ENCODE data around the gene KCNG2.

KCNG2 gene

GRCh38 chr18:79756143-79756500, 41.6 kb upstream of the KCNG2 start:
- no peak overlapping the region for H3K4me2 ChIP-seq (ENCODE audit: low read depth, low read length, poor library complexity, severe bottlenecking)
- H3K79me2 ChIP-seq (ENCODE audit: insufficient read depth, low read length) = no peaks in the 10 kb centered on the region
- peaks cover 3% of the 10 kb centered on the region; the same call in 1 of the 2 replicates for H3K9me3 ChIP-seq (ENCODE audit: insufficient read depth, low read depth, low read length)
- no peaks in the 10 kb centered on the region for H3K4me1 ChIP-seq (ENCODE audit: insufficient read depth, low read length, poor library complexity, severe bottlenecking)
- peaks cover 27% of the 10 kb centered on the region; the same call in 1 of the 2 replicates for H3K36me3 ChIP-seq (ENCODE audit: insufficient read depth, low read length)
- no peak overlapping the region for H3K9ac ChIP-seq (ENCODE audit: low read depth, low read length, poor library complexity, severe bottlenecking)
- H3K9me2 ChIP-seq (replicated peaks; ENCODE audit: low read depth, low read length) = no peaks in the 10 kb centered on the region
- no peak overlapping the region for H2AFZ ChIP-seq (ENCODE audit: low read length)
- H4K20me1 ChIP-seq (ENCODE audit: insufficient read depth, low read length, poor library complexity, severe bottlenecking) = no peaks in the 10 kb centered on the region
- no peak overlapping the region for H3K4me3 ChIP-seq (ENCODE audit: low read length, poor library complexity, severe bottlenecking)
- no peaks in the 10 kb centered on the region for H3K27me3 ChIP-seq (ENCODE audit: insufficient read depth, low read length, poor library complexity, severe bottlenecking)
- TF ChIP-seq, protein P1, sequence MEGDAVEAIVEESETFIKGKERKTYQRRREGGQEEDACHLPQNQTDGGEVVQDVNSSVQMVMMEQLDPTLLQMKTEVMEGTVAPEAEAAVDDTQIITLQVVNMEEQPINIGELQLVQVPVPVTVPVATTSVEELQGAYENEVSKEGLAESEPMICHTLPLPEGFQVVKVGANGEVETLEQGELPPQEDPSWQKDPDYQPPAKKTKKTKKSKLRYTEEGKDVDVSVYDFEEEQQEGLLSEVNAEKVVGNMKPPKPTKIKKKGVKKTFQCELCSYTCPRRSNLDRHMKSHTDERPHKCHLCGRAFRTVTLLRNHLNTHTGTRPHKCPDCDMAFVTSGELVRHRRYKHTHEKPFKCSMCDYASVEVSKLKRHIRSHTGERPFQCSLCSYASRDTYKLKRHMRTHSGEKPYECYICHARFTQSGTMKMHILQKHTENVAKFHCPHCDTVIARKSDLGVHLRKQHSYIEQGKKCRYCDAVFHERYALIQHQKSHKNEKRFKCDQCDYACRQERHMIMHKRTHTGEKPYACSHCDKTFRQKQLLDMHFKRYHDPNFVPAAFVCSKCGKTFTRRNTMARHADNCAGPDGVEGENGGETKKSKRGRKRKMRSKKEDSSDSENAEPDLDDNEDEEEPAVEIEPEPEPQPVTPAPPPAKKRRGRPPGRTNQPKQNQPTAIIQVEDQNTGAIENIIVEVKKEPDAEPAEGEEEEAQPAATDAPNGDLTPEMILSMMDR (conservative IDR thresholded peaks at IDR 0.05; ENCODE audit: low read length) = no peak
- TF ChIP-seq EZH2phosphoT487 (IDR thresholded peaks at IDR 0.05; ENCODE audit: borderline replicate concordance) = no peak
- no peaks in the 10 kb centered on the region for H3F3A ChIP-seq (ENCODE audit: low read depth)

DNA sequence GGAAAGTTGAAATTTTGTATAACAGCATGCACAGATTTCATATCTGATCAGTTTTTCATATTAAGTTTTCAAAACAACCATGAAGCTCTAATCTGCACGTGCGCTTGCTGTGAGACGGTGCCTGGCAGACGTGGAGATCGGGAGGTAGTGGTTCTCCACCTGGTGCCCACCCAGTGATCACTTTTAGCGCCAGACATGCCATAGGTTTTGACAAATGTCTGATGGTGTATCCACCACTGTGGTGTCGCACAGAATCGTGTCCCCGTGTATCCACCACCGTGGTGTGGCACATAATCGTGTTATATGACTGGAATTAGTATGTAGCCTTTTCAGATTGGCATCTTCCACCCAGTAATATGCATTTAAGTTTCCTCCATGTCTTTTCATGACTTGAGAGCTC, 40.9 kb upstream of the KCNG2 start:
- Histone ChIP-seq H3K9ac (ENCODE audit: low read depth, low read length, poor library complexity, severe bottlenecking) (no peak overlapping the region), H2AFZ (ENCODE audit: low read length) (no peak overlapping the region), H3F3A (ENCODE audit: low read depth) (no peaks in the 10 kb centered on the region), H3K36me3 (ENCODE audit: insufficient read depth, low read length) (peaks cover 27% of the 10 kb centered on the region; the same call in 1 of the 2 replicates), H3K4me2 (ENCODE audit: low read depth, low read length, poor library complexity, severe bottlenecking) (no peak overlapping the region), H3K27me3 (ENCODE audit: insufficient read depth, low read length, poor library complexity, severe bottlenecking) (no peaks in the 10 kb centered on the region), H3K9me2 (replicated peaks; ENCODE audit: low read depth, low read length) (no peaks in the 10 kb centered on the region), H3K79me2 (ENCODE audit: insufficient read depth, low read length) (no peaks in the 10 kb centered on the region), H3K9me3 (ENCODE audit: insufficient read depth, low read depth, low read length) (peaks cover 3% of the 10 kb centered on the region; the same call in 1 of the 2 replicates), H3K4me3 (ENCODE audit: low read length, poor library complexity, severe bottlenecking) (no peak overlapping the region), H3K4me1 (ENCODE audit: insufficient read depth, low read length, poor library complexity, severe bottlenecking) (no peaks in the 10 kb centered on the region), H4K20me1 (ENCODE audit: insufficient read depth, low read length, poor library complexity, severe bottlenecking) (no peaks in the 10 kb centered on the region)
- TF ChIP-seq, protein P1 (conservative IDR thresholded peaks at IDR 0.05; ENCODE audit: low read length) = no peak
- no peak for TF ChIP-seq EZH2phosphoT487 (IDR thresholded peaks at IDR 0.05; ENCODE audit: borderline replicate concordance)

GRCh38 chr18:79760348-79760747, 37.4 kb upstream of the KCNG2 start:
- Histone ChIP-seq H3K9ac (ENCODE audit: low read depth, low read length, poor library complexity, severe bottlenecking) (no peak overlapping the region), H3K27me3 (ENCODE audit: insufficient read depth, low read length, poor library complexity, severe bottlenecking) (no peaks in the 10 kb centered on the region), H2AFZ (ENCODE audit: low read length) (no peak overlapping the region), H3K4me1 (ENCODE audit: insufficient read depth, low read length, poor library complexity, severe bottlenecking) (no peaks in the 10 kb centered on the region), H3K79me2 (ENCODE audit: insufficient read depth, low read length) (no peaks in the 10 kb centered on the region), H3K36me3 (ENCODE audit: insufficient read depth, low read length) (peaks cover 5% of the 10 kb centered on the region; the same call in 1 of the 2 replicates), H4K20me1 (ENCODE audit: insufficient read depth, low read length, poor library complexity, severe bottlenecking) (no peaks in the 10 kb centered on the region), H3K4me3 (ENCODE audit: low read length, poor library complexity, severe bottlenecking) (no peak overlapping the region), H3K9me2 (replicated peaks; ENCODE audit: low read depth, low read length) (no peaks in the 10 kb centered on the region), H3F3A (ENCODE audit: low read depth) (no peaks in the 10 kb centered on the region), H3K9me3 (ENCODE audit: insufficient read depth, low read depth, low read length) (peaks cover 14% of the 10 kb centered on the region; the same call in 1 of the 2 replicates), H3K4me2 (ENCODE audit: low read depth, low read length, poor library complexity, severe bottlenecking) (no peak overlapping the region)
- TF ChIP-seq EZH2phosphoT487 (IDR thresholded peaks at IDR 0.05; ENCODE audit: borderline replicate concordance) = no peak
- TF ChIP-seq, protein P1 (conservative IDR thresholded peaks at IDR 0.05; ENCODE audit: low read length) = no peak

Measured in Loucy (cell line).